ENCODE measurements around the gene SLC8A2. TPM values are rescaled to one million over a fixed set of nuclear protein-coding genes. Genes with fewer than 3 reads are reported as not detected.

Gene SLC8A2
- total RNA-seq, 4 donors from 2014 or later = 0.82 to 36.4 (median 9.6) TPM

DNA sequence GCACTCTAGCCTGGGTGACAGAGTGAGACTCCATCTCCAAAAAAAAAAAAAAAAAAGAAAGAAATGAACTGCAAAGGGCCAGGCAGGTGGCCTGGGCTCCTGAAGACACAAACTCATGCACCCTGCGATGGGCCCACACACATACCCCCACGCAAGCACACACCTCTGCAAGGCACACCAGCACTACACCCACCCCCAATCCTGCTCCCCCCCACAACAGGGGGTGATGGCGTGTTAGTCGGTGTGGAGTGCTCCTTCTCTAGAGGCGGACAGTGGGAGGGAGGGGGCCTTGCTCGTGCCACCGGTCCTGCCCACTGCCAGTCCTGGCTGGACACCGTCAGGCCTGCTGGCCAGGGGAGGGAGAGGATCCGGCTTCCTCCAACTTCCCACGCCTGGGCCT, 1.6 kb upstream of the SLC8A2 start:
- WGBS, 2 donors (ENCODE audit: low coverage in 1 of 2) = 89 to 100% methylated on average over 1 to 10 of the region's 10 CpGs
- no peak for DNase-seq
- peaks cover 45% of the 10 kb centered on the region for H3K27me3 ChIP-seq
- H3K4me1 ChIP-seq = peaks cover 0 to 17% (median 7%) of the 10 kb centered on the region in 4 donors
- no peak overlapping the region for H3K27ac ChIP-seq
- H3K36me3 ChIP-seq = no peaks in the 10 kb centered on the region
- in situ Hi-C loops (cut with MboI; ENCODE audit: low pct_ligation_motif_present in 1 of 4, low pct_unique_long_range_greater_than_20kb in 1 of 4, low sequenced_read_pairs in 3 of 4) (no loop called here), intact Hi-C loops (cut with DNase I; ENCODE audit: low total_unique reads) (no loop called here)
- no peak overlapping the region for H3K4me3 ChIP-seq
- no peak for TF ChIP-seq EP300 (IDR thresholded peaks at IDR 0.05; ENCODE audit: low read depth)
- no peak for TF ChIP-seq POLR2A (IDR thresholded peaks at IDR 0.05)
- TF ChIP-seq, protein P1, sequence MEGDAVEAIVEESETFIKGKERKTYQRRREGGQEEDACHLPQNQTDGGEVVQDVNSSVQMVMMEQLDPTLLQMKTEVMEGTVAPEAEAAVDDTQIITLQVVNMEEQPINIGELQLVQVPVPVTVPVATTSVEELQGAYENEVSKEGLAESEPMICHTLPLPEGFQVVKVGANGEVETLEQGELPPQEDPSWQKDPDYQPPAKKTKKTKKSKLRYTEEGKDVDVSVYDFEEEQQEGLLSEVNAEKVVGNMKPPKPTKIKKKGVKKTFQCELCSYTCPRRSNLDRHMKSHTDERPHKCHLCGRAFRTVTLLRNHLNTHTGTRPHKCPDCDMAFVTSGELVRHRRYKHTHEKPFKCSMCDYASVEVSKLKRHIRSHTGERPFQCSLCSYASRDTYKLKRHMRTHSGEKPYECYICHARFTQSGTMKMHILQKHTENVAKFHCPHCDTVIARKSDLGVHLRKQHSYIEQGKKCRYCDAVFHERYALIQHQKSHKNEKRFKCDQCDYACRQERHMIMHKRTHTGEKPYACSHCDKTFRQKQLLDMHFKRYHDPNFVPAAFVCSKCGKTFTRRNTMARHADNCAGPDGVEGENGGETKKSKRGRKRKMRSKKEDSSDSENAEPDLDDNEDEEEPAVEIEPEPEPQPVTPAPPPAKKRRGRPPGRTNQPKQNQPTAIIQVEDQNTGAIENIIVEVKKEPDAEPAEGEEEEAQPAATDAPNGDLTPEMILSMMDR (IDR thresholded peaks at IDR 0.05) = no peak
- no peak for TF ChIP-seq POLR2AphosphoS5 (IDR thresholded peaks at IDR 0.05)
- H3K9me3 ChIP-seq = no peaks in the 10 kb centered on the region

DNA sequence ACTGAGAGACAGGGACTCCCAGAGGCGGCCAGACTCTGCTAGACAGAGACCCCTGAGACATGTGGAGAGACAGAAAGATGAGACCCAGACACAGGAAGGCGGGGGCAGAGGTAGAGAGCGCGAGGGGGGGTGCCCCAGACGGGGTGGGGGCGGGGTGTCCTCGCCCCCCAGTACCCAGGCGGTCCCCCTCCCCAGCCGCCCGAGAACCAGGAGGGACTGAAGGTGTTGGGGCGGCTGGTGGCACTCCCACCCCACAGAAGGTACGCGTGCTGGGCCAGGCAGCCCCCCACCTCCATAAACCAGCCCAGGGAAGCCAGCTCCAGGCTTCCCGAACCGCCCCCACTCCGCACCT, 336 bp downstream of the SLC8A2 start:
- Histone ChIP-seq H3K4me1 (peaks cover 0 to 17% (median 7%) of the 10 kb centered on the region in 4 donors), H3K4me3 (peak overlapping the region; percentile 20 to 47 (median 22)), H3K27ac (peak overlapping the region; percentile 20 to 72 (median 55)), H3K9me3 (no peaks in the 10 kb centered on the region), H3K27me3 (peaks cover 60% of the 10 kb centered on the region), H3K36me3 (no peaks in the 10 kb centered on the region)
- no peak for TF ChIP-seq EP300 (IDR thresholded peaks at IDR 0.05; ENCODE audit: low read depth)
- TF ChIP-seq, protein P1 (IDR thresholded peaks at IDR 0.05) = no peak
- no peak for TF ChIP-seq POLR2A (IDR thresholded peaks at IDR 0.05)
- TF ChIP-seq POLR2AphosphoS5 (IDR thresholded peaks at IDR 0.05) = no peak
- 4% methylated on average over 14 of the region's 16 CpGs; no CpG with 5 or more reads in 1 of the 2 donors for WGBS, 2 donors (ENCODE audit: low coverage in 1 of 2)
- in situ Hi-C loops (cut with MboI; ENCODE audit: low pct_ligation_motif_present in 1 of 4, low pct_unique_long_range_greater_than_20kb in 1 of 4, low sequenced_read_pairs in 3 of 4) = no loop called here
- intact Hi-C loops (cut with DNase I; ENCODE audit: low total_unique reads) = no loop called here
- DNase-seq = no peak

DNA sequence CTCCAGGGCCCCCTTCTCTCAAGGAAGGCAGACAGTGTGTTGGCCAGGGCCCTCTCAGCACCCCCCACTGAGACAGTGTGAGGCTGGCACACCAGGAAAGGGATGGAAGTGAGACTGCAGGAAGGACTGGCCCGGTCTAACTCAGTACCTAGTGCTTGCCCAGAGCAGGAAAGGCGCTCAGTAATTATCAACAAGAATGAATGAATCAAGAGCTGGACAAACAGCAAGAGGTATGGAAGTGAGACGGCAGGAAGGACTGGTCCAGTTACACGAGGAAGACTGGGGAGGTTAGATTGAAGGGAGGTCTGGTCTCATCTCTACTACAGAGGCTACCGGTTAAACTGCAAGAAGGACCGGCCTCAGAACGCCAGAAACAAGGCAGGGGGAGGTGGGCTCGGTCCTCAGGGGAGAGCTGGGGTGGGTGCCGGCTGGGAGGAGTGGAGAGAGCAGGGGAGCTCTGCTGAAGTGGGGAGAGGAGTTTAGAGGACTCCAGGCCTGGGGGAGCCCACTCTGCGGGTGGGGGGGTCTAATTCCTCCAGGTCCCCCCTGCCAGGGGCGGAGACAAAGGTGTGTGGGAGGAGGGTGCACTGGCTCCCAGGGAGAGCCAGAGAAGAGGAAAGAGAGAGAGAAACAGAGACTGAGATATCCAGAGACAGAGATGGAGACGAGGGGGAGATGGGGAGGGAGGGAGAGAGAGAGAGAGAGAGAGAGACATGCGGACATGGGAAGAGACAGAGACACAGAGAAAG, 1.1 kb downstream of the SLC8A2 start:
- Histone ChIP-seq H3K4me3 (peak overlapping the region in 2 of 4 donors; percentile 20 to 47), H3K9me3 (no peaks in the 10 kb centered on the region), H3K36me3 (no peaks in the 10 kb centered on the region), H3K27ac (peak overlapping the region in 3 of 4 donors; percentile 51 to 72 (median 63)), H3K27me3 (peaks cover 64% of the 10 kb centered on the region), H3K4me1 (peaks cover 0 to 17% (median 7%) of the 10 kb centered on the region in 4 donors)
- in situ Hi-C loops (cut with MboI; ENCODE audit: low pct_ligation_motif_present in 1 of 4, low pct_unique_long_range_greater_than_20kb in 1 of 4, low sequenced_read_pairs in 3 of 4) = no loop called here
- 30 to 33% methylated on average over 9 to 13 of the region's 13 CpGs for WGBS, 2 donors (ENCODE audit: low coverage in 1 of 2)
- TF ChIP-seq, protein P1 (IDR thresholded peaks at IDR 0.05) = no peak
- TF ChIP-seq POLR2AphosphoS5 (IDR thresholded peaks at IDR 0.05) (no peak), POLR2A (IDR thresholded peaks at IDR 0.05) (no peak), EP300 (IDR thresholded peaks at IDR 0.05; ENCODE audit: low read depth) (no peak)
- intact Hi-C loops (cut with DNase I; ENCODE audit: low total_unique reads) = no loop called here
- no peak for DNase-seq

DNA sequence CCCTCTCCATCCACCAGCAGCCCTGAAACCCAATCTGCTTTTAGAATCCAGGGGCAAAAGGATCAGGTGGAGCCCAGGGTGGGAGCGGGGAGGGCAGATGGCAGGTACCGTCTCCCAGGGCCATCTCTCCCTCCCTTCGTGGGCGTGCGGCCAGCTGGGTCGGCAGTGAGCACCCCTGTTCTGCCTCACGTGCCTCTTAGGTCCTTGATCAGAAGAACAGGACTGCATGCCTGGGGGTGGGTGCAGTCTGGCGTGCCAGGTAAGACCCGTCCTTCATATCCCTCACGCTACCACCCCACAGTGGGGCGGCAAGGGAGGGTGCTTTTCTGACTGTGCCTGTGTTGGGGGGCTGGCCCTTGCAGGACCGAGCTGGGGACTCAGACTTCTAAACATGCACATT, 2.0 kb downstream of the SLC8A2 start:
- intact Hi-C loops (cut with DNase I; ENCODE audit: low total_unique reads) = no loop called here
- no peak overlapping the region for H3K4me3 ChIP-seq
- H3K36me3 ChIP-seq = no peaks in the 10 kb centered on the region
- DNase-seq = no peak
- H3K27me3 ChIP-seq = peaks cover 64% of the 10 kb centered on the region
- H3K9me3 ChIP-seq = no peaks in the 10 kb centered on the region
- peaks cover 0 to 17% (median 7%) of the 10 kb centered on the region in 4 donors for H3K4me1 ChIP-seq
- H3K27ac ChIP-seq = peak overlapping the region in 3 of 4 donors; percentile 25 to 57 (median 51)
- WGBS, 2 donors (ENCODE audit: low coverage in 1 of 2) = 2% methylated on average over 11 of the region's 12 CpGs; no CpG with 5 or more reads in 1 of the 2 donors
- no peak for TF ChIP-seq EP300 (IDR thresholded peaks at IDR 0.05; ENCODE audit: low read depth)
- TF ChIP-seq POLR2AphosphoS5 (IDR thresholded peaks at IDR 0.05) = no peak
- TF ChIP-seq POLR2A (IDR thresholded peaks at IDR 0.05) = no peak
- TF ChIP-seq, protein P1 (IDR thresholded peaks at IDR 0.05) = no peak
- in situ Hi-C loops (cut with MboI; ENCODE audit: low pct_ligation_motif_present in 1 of 4, low pct_unique_long_range_greater_than_20kb in 1 of 4, low sequenced_read_pairs in 3 of 4) = no loop called here

Measured in transverse colon (tissue), 4 donors.